H1 (cell line): ENCODE measurements around the gene CHAC2. TPM values are rescaled to one million over a fixed set of nuclear protein-coding genes. Genes with fewer than 3 reads are reported as not detected.
A peak's percentile ranks its signal among the peaks of the same experiment; 100 is the strongest.

Experiments
- CTCF ChIA-PET: fragments of 300-600 bp; sonication (Branson Sonifier 250); formaldehyde crosslinking; loops from one replicate; lab custom pipeline; 2021; ENCODE audit not compliant: partially characterized antibody; lab: Charles Lee
- POLR2A ChIA-PET: fragments of 300-600 bp; sonication (Branson Sonifier 250); formaldehyde crosslinking; loops from one replicate; lab custom pipeline; 2021; ENCODE audit warnings: inconsistent platforms; ENCODE audit not compliant: partially characterized antibody; lab: Charles Lee
- DNase-seq, 2 experiments: peaks; one replicate each; pipeline versions ENCODE4 v3.0.0 to v3.0.0-alpha.2; 2010 to 2022; ENCODE audit warnings: low spot score in 2 of 2, low read depth in 1 of 2, mixed read lengths in 1 of 2
- FAIRE-seq: peaks from 2 replicates; lab custom pipeline; 2011; peaks lifted over from hg19 to GRCh38; lab: Jason Lieb, UNC
- H2AFZ ChIP-seq: 2 replicates; pipeline ENCODE4 v1.8.1; 2012; ENCODE audit warnings: low read length, inconsistent platforms
- H2AK5ac ChIP-seq: 2 replicates; pipeline ENCODE4 v1.6.1; 2013; ENCODE audit warnings: low read depth, low read length
- H2BK120ac ChIP-seq: replicated peaks from 2 replicates; pipeline ENCODE3; 2013; ENCODE audit warnings: low read depth, low read length, inconsistent platforms
- H2BK12ac ChIP-seq: 2 replicates; pipeline ENCODE4 v1.6.1; 2013; ENCODE audit warnings: low read depth, low read length
- H2BK15ac ChIP-seq: 2 replicates; pipeline ENCODE4 v1.6.1; 2013; ENCODE audit warnings: low read length
- H2BK20ac ChIP-seq: 2 replicates; pipeline ENCODE4 v1.6.1; 2013; ENCODE audit warnings: low read length
- H2BK5ac ChIP-seq: 2 replicates; pipeline ENCODE4 v1.6.1; 2013; ENCODE audit warnings: low read depth, low read length
- H3K14ac ChIP-seq: 2 replicates; pipeline ENCODE4 v1.6.1; 2013; ENCODE audit warnings: inconsistent platforms; ENCODE audit not compliant: insufficient read length
- H3K18ac ChIP-seq: 2 replicates; pipeline ENCODE4 v1.6.1; 2013; ENCODE audit warnings: low read length; ENCODE audit errors: extremely low read depth
- H3K23ac ChIP-seq: 2 replicates; pipeline ENCODE4 v1.6.1; 2013; ENCODE audit warnings: inconsistent platforms; ENCODE audit not compliant: insufficient read length
- H3K23me2 ChIP-seq: 2 replicates; pipeline ENCODE4 v1.6.1; 2013; ENCODE audit warnings: low read depth, low read length
- H3K27ac ChIP-seq: 2 replicates; pipeline ENCODE4 v1.6.1; 2011; ENCODE audit warnings: low read depth, low read length, inconsistent platforms
- H3K27me3 ChIP-seq, 4 experiments: replicated peaks in 1 of 4; 1 replicate in 1 of 4; 2 replicates in 3 of 4; pipeline versions ENCODE4 v1.6.1 to v1.8.1; 2011 to 2013; ENCODE audit warnings: low read length in 3 of 4, mild to moderate bottlenecking in 3 of 4, inconsistent platforms in 2 of 4, mixed read lengths in 2 of 4, moderate library complexity in 1 of 4; ENCODE audit not compliant: control insufficient read depth in 3 of 4, insufficient read depth in 3 of 4; ENCODE audit errors: extremely low read depth in 1 of 4
- H3K36me3 ChIP-seq, 4 experiments: 2 replicates each; pipeline versions ENCODE4 v1.6.1 to v1.8.1; 2011 to 2013; ENCODE audit warnings: mild to moderate bottlenecking in 4 of 4, low read length in 3 of 4, moderate library complexity in 2 of 4, control low read depth in 1 of 4, inconsistent platforms in 1 of 4; ENCODE audit not compliant: insufficient read depth in 4 of 4, control insufficient read depth in 2 of 4
- H3K4ac ChIP-seq: replicated peaks from 2 replicates; pipeline ENCODE3; 2013; ENCODE audit warnings: low read length, low read depth, mixed read lengths, inconsistent platforms; ENCODE audit not compliant: insufficient read length
- H3K4me1 ChIP-seq, 4 experiments: replicated peaks in 1 of 4; 1 replicate in 1 of 4; 2 replicates in 3 of 4; pipeline versions ENCODE4 v1.6.1 to v1.8.1; 2011 to 2013; ENCODE audit warnings: low read length in 3 of 4, inconsistent platforms in 2 of 4, mixed read lengths in 1 of 4; ENCODE audit not compliant: insufficient read depth in 4 of 4, control insufficient read depth in 3 of 4
- H3K4me2 ChIP-seq, 2 experiments: 2 replicates each; pipeline versions ENCODE4 v1.6.1 to v1.8.1; 2011 to 2013; ENCODE audit warnings: low read depth in 2 of 2, low read length in 2 of 2, control low read depth in 1 of 2, inconsistent platforms in 1 of 2, mild to moderate bottlenecking in 1 of 2; ENCODE audit not compliant: insufficient read depth in 1 of 2
- H3K4me3 ChIP-seq, 4 experiments: fragments of 200-600, 300-600 bp in 1 of 4; sonication (generic), shearing (Covaris generic), sonication (Bioruptor Twin) in 1 of 4; 2 replicates each; pipeline versions ENCODE4 v1.5.1 to v1.8.1; 2011 to 2016; ENCODE audit warnings: low read length in 4 of 4, low read depth in 3 of 4, control low read depth in 2 of 4, inconsistent platforms in 2 of 4, mild to moderate bottlenecking in 2 of 4, mixed read lengths in 1 of 4, moderate library complexity in 1 of 4; ENCODE audit not compliant: insufficient read depth in 2 of 4; ENCODE audit errors: extremely low read depth in 1 of 4
- H3K56ac ChIP-seq: replicated peaks from 2 replicates; pipeline ENCODE3; 2013; ENCODE audit warnings: low read depth, mild to moderate bottlenecking, mixed read lengths, low read length, inconsistent platforms; ENCODE audit not compliant: insufficient read length
- H3K79me1 ChIP-seq: 2 replicates; pipeline ENCODE4 v1.6.1; 2013; ENCODE audit warnings: low read depth, low read length, control low read depth
- H3K79me2 ChIP-seq, 2 experiments: 2 replicates each; pipeline versions ENCODE4 v1.6.1 to v1.8.1; 2012 to 2013; ENCODE audit warnings: low read length in 2 of 2, mild to moderate bottlenecking in 2 of 2, inconsistent platforms in 1 of 2; ENCODE audit not compliant: insufficient read depth in 2 of 2, control insufficient read depth in 1 of 2
- H3K9ac ChIP-seq, 4 experiments: replicated peaks in 1 of 4; 1 replicate in 1 of 4; 2 replicates in 3 of 4; pipeline versions ENCODE4 v1.6.1 to v1.8.1; 2011 to 2013; ENCODE audit warnings: low read depth in 3 of 4, low read length in 3 of 4, control low read depth in 2 of 4, mild to moderate bottlenecking in 2 of 4, moderate library complexity in 2 of 4, inconsistent platforms in 1 of 4; ENCODE audit errors: extremely low read depth in 1 of 4
- H3K9me3 ChIP-seq, 2 experiments: 2 replicates each; pipeline versions ENCODE4 v1.6.1 to v1.8.1; 2012 to 2013; ENCODE audit warnings: mild to moderate bottlenecking in 2 of 2, moderate library complexity in 2 of 2, control low read depth in 1 of 2, inconsistent platforms in 1 of 2, low read depth in 1 of 2, low read length in 1 of 2, mixed read lengths in 1 of 2; ENCODE audit not compliant: insufficient read depth in 2 of 2
- H4K20me1 ChIP-seq, 2 experiments: replicated peaks in 1 of 2; 2 replicates each; pipeline versions ENCODE3 to v1.8.1; 2011 to 2013; ENCODE audit warnings: inconsistent platforms in 2 of 2, low read length in 2 of 2, mild to moderate bottlenecking in 1 of 2; ENCODE audit not compliant: insufficient read depth in 2 of 2, control insufficient read depth in 1 of 2
- H4K5ac ChIP-seq: 2 replicates; pipeline ENCODE4 v1.6.1; 2013; ENCODE audit warnings: low read length, low read depth, mixed read lengths, inconsistent platforms; ENCODE audit not compliant: insufficient read length
- H4K8ac ChIP-seq: 2 replicates; pipeline ENCODE4 v1.8.0; 2013; ENCODE audit warnings: mild to moderate bottlenecking, moderate library complexity, low read length, inconsistent platforms; ENCODE audit not compliant: insufficient read depth; ENCODE audit errors: extremely low read depth
- H4K91ac ChIP-seq: replicated peaks from 2 replicates; pipeline ENCODE3; 2013; ENCODE audit warnings: low read length, mixed read lengths, inconsistent platforms; ENCODE audit not compliant: insufficient read length
- ASH2L ChIP-seq: fragments of 200-600, 300-600 bp; sonication (generic); IDR thresholded peaks from one replicate; pipeline ENCODE4 v1.7.1; 2017; ENCODE audit warnings: low read length
- CBX8 ChIP-seq: fragments of 300-800, 300-1000 bp; sonication (generic); IDR thresholded peaks from 2 replicates; pipeline ENCODE4 v1.7.1; 2016; ENCODE audit warnings: low read depth, low read length, borderline replicate concordance
- CEBPB ChIP-seq: IDR thresholded peaks from 2 replicates; pipeline ENCODE4 v1.6.1; 2012; ENCODE audit warnings: low read depth, low read length
- CREB1 ChIP-seq: IDR thresholded peaks from 2 replicates; pipeline ENCODE4 v1.6.1; 2012; ENCODE audit warnings: inconsistent platforms
- E2F6 ChIP-seq: IDR thresholded peaks from 2 replicates; pipeline ENCODE4 v1.6.1; 2012; ENCODE audit warnings: inconsistent platforms
- GTF2F1 ChIP-seq: IDR thresholded peaks from 2 replicates; pipeline ENCODE4 v1.6.1; 2012; ENCODE audit warnings: low read depth, low read length, improper control_type of control experiment, borderline replicate concordance
- MAFK ChIP-seq: IDR thresholded peaks from 2 replicates; pipeline ENCODE4 v1.6.1; 2012; ENCODE audit warnings: low read depth, mild to moderate bottlenecking, improper control_type of control experiment, low read length
- POLR2AphosphoS5 ChIP-seq: IDR thresholded peaks from 2 replicates; pipeline ENCODE4 v1.6.1; 2011; ENCODE audit warnings: low read depth, low read length
- SIRT6 ChIP-seq: IDR thresholded peaks from one replicate; pipeline ENCODE4 v1.7.1; 2012; ENCODE audit warnings: low read length, inconsistent platforms
- SP2 ChIP-seq: IDR thresholded peaks from 2 replicates; pipeline ENCODE4 v1.6.1; 2012; ENCODE audit warnings: mild to moderate bottlenecking, low read length, inconsistent platforms
- SP4 ChIP-seq: IDR thresholded peaks from 2 replicates; pipeline ENCODE4 v1.6.1; 2012; ENCODE audit warnings: low read length, inconsistent platforms
- TEAD4 ChIP-seq: IDR thresholded peaks from 2 replicates; pipeline ENCODE4 v1.6.1; 2012; ENCODE audit warnings: low read depth, low read length, inconsistent platforms, mixed read lengths
- USF2 ChIP-seq: IDR thresholded peaks from 2 replicates; pipeline ENCODE4 v1.6.1; 2011; ENCODE audit warnings: low read length, improper control_type of control experiment
- YY1 ChIP-seq: IDR thresholded peaks from 2 replicates; pipeline ENCODE4 v1.6.1; 2011; ENCODE audit warnings: low read depth, mild to moderate bottlenecking, low read length
- ZNF274 ChIP-seq: IDR thresholded peaks from 2 replicates; pipeline ENCODE4 v1.7.0; 2012; ENCODE audit warnings: low read length, borderline replicate concordance; ENCODE audit errors: extremely low read depth
- WGBS, 2 experiments: shearing (Covaris generic) in 1 of 2; methylation state at CpG; one replicate each; pipeline versions ENCODE4 v1.1.6 to v1.1.7; 2013 to 2015; ENCODE audit warnings: low lambda C conversion rate in 2 of 2, mixed read lengths in 2 of 2, inconsistent platforms in 1 of 2, low coverage in 1 of 2, missing lambda C conversion rate in 1 of 2; ENCODE audit not compliant: insufficient replicate concordance in 2 of 2, insufficient coverage in 1 of 2, insufficient read length in 1 of 2; ENCODE audit errors: extremely low coverage in 1 of 2, missing lambda C conversion rate in 1 of 2; 5-methylcytosine and 5-hydroxymethylcytosine counted together
- polyA plus RNA-seq, 7 experiments: library from polyadenylated mRNA; depleted of rRNA in 3 of 7; stranded (reverse) in 5 of 7; unstranded in 2 of 7; fragments of >200 nt in 5 of 7; fragments of 200-250 nt in 2 of 7; gene quantifications; 1 replicate in 5 of 7; 2 replicates in 1 of 7; 4 replicates in 1 of 7; pipeline versions ENCODE4 v1.2.1 to v1.2.3, GENCODE V29; 2011 to 2013; ENCODE audit warnings: missing spikeins in 2 of 7, mixed read lengths in 2 of 7
- total RNA-seq: library from RNA; stranded (reverse); fragmentation: NEBNext Ultra II Directional; extraction: Animal tissue kit (Norgen Biotek cat#: 25700); gene quantifications from 2 replicates; pipeline ENCODE4 v1.2.1, GENCODE V29; 2021

Gene CHAC2
- total and polyA plus RNA-seq, 2 of the 8 experiments (the other 6 are each of a cell fraction or from before 2014, with no cell fraction given): 5.4 to 11.2 TPM

GRCh38 chr2:53752385-53752784, 15.2 kb upstream of the CHAC2 start:
- TF ChIP-seq SP2: no peak
- no peak for TF ChIP-seq POLR2AphosphoS5
- TF ChIP-seq SP4: no peak
- no peak for TF ChIP-seq GTF2F1
- no peak for TF ChIP-seq YY1
- TF ChIP-seq CBX8: no peak
- no peak for TF ChIP-seq USF2
- no peak for TF ChIP-seq CEBPB
- TF ChIP-seq E2F6: no peak
- no peak for TF ChIP-seq ZNF274
- no peak for TF ChIP-seq ASH2L
- no peak for TF ChIP-seq CREB1
- no peak for TF ChIP-seq SIRT6
- no peak for TF ChIP-seq MAFK
- TF ChIP-seq TEAD4: no peak
- TF ChIP-seq, all 59 proteins: peak for 0
- H2BK20ac ChIP-seq: no peak overlapping the region
- H3K4me1 ChIP-seq: no peaks in the 10 kb centered on the region
- no peak overlapping the region for H3K4me2 ChIP-seq
- no peak overlapping the region for H3K27ac ChIP-seq
- POLR2A ChIA-PET: no interaction called here
- peak overlapping the region; percentile 25; the same call in 1 of the 2 replicates for H4K8ac ChIP-seq
- WGBS, 2 experiments: 85% methylated on average over 4 of the region's 4 CpGs; no CpG with 5 or more reads in 1 of the 2 experiments
- peaks cover 0 to 8% (median 5%) of the 10 kb centered on the region in 4 experiments; a peak in 5 of 8 replicates for H3K36me3 ChIP-seq
- H3K27me3 ChIP-seq: no peaks in the 10 kb centered on the region
- H3K9me3 ChIP-seq: no peaks in the 10 kb centered on the region
- DNase-seq (no peak), FAIRE-seq (no peak)
- no peak overlapping the region for H3K18ac ChIP-seq
- no peak overlapping the region for H2AFZ ChIP-seq
- H3K79me2 ChIP-seq: no peaks in the 10 kb centered on the region
- H4K20me1 ChIP-seq: no peaks in the 10 kb centered on the region
- H2BK120ac ChIP-seq: no peak overlapping the region
- no peak overlapping the region for H2AK5ac ChIP-seq
- no peak overlapping the region for H4K91ac ChIP-seq
- H3K9ac ChIP-seq: no peak overlapping the region
- no peak overlapping the region for H2BK5ac ChIP-seq
- no peak overlapping the region for H3K4ac ChIP-seq
- H4K5ac ChIP-seq: no peak overlapping the region
- H2BK12ac ChIP-seq: no peak overlapping the region
- no peak overlapping the region for H3K14ac ChIP-seq
- CTCF ChIA-PET: interaction anchor here (0.9 kb wide), 1 partner anchor 16 kb away, joined by 3 read pairs; the partner anchor contains the start of gene CHAC2
- H3K56ac ChIP-seq: no peak overlapping the region
- H3K23me2 ChIP-seq: no peaks in the 10 kb centered on the region
- H3K4me3 ChIP-seq: no peak overlapping the region
- H2BK15ac ChIP-seq: no peak overlapping the region
- no peak overlapping the region for H3K23ac ChIP-seq
- H3K79me1 ChIP-seq: no peaks in the 10 kb centered on the region
